HG03558 (cell line): ENCODE results near the gene TXNDC16.
"Not testable (repeated sequence)": the region's sequence is repeated elsewhere in the genome, so short reads cannot be mapped to it uniquely, and the experiment has no call there.

ENCODE experiments used
- ATAC-seq: cut with Tn5 transposase; IDR thresholded peaks from one replicate; pipeline ENCODE4 v1.9.1; 2021; ENCODE audit warnings: moderate number of reproducible peaks; ENCODE audit not compliant: unreplicated experiment; ENCODE audit errors: extremely low read depth

TXNDC16 gene

GRCh38 chr14:52545584-52546317 is 6.6 kb downstream of the TXNDC16 start:
- ATAC-seq, result no peak

GRCh38 chr14:52538623-52539022 is 13.7 kb downstream of the TXNDC16 start:
- ATAC-seq, result no peak

GRCh38 chr14:52536269-52536668 is 16.0 kb downstream of the TXNDC16 start:
- ATAC-seq, result no peak

GRCh38 chr14:52531481-52531880 is 20.8 kb downstream of the TXNDC16 start:
- no peak for ATAC-seq

DNA sequence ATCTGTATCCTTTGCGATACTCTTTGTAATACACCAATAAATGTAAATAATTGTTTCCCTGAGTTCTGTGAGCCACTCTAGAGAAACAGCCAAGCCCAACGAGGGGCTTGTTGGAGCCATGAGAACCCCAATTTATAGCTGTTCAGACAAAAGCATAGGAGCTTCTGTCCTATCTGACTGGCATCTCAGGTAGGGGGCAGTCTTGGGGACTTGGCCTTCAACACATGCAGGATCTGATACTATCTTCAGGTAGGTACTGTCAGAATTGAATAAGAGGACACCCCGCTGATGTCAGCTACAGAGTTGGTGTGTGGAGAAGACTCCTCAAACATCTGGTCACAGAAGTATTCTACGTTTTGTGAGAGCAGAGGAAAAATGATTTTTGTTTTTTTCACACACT is 25.3 kb downstream of the TXNDC16 start:
- ATAC-seq, result no peak

DNA sequence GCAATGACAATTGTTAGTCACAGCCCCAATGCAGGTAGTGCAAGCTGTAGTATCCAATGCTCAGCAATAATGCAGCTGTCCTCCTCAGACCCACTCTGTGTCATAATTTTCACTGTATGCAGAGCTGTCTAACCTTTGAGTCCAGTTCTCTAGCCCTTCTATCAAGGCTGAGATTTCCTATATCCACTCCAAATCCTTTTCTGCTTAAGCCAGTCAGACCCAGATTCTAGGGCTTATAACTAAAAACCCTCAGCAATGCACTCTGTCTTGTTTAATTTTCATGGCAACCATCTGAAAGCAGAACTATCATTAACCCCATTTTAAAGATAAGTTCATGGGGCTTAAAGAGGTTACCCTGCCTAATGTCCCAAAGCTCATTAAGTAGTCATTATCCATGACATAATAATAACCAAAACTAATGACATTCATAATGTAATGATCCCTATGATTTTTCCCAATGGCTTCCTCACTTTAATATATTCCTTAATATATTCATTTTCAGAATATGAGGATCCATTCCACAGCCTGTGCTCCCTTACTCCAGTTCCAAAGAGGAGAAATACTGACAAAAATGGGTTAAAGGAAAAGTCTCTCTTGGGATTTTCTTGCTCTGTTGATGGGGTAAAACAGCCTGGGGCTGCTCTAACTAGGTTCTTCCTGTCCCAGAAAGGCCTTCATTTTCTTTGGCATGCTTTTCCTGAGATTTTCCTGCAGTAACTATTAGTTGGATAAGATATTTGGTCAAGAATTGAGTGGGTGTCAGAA is 29.5 kb downstream of the TXNDC16 start:
- ATAC-seq, result no peak

- ATAC-seq, result no peak
These were observed 30.3 kb downstream of the TXNDC16 start for GRCh38 chr14:52522033-52522432.

DNA sequence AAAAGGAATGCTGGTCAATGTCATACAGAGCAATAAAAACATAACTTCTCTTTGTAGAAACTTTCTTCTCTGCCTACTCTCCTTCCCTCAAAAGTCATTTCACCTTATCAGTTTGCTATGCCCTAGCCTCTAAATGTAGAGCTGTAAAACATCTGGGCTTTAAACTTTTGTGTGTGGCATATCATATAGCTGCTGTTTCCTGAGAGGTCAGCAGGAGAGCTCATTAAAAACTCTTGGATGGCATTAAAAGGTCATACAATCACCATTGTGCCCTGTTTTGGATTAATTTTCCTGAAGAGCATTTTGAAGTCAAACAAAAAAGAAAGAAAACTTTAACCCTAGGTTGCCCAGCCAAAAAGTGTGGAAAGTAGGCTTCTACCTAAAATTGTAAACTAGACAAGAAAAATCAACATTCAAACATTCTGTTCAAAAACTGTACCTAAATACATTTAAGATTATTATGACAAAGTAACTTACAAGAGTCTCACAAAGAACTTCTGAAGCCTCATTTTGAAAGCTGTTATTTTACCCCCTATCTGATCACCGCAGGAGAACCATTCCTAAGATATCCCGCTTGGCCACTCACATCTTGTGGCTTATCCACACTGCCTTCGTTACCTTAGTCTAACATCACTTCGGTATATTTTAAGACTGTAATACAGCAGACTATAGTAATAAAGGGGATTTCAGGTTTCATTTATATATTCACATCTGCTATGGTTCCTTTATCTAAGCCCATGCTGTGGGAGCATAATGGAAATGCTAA is 38.1 kb downstream of the TXNDC16 start:
- no peak for ATAC-seq

GRCh38 chr14:52513249-52513648 is 39.1 kb downstream of the TXNDC16 start:
- no peak for ATAC-seq

DNA sequence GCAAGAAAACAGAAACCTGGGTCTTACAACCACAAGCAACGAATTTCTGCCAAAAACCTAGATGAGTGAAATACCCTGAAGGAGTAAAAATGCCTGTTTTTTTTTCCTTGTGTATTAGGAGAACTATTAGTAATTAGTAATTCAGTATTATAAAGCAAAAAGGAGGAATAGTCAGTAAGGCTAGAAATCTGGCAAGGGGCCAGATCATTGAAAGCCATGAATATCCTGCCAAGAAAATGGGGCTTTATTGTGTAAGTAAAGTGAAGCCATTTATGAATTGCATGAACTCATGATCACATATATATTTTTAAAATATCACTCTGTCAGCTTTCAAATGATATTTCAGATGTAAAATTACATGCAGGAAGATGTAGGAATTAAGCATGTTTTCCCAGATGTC is 57.9 kb downstream of the TXNDC16 start:
- ATAC-seq, result no peak

DNA sequence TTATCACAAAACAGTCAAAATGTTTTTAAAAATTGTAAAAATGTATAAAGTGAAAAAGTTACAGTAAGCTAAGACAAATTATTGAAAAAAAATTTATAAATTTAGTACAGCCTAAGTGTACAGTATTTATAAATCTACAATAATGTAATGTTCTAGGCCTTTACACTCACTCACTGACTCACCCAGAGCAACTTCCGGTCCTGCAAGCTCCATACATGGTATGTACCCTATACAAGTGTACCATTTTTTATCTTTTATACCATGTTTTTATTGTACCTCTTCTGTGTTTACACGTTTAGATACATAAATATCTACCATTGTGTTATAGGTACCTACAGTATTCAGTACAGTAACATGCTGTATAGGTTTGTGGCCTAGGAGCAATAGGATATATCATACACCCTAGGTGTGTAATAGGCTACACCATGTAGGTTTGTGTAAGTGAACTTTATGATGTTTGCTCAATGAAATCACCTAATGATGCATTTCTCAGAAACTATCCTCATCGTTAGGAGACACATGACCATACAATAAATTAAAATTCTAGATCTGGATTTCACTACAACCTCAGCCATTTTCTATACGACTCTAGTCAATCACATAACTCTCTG is 66.8 kb downstream of the TXNDC16 start:
- no peak for ATAC-seq

GRCh38 chr14:52481864-52482263 is 70.4 kb downstream of the TXNDC16 start:
- ATAC-seq, result no peak

DNA sequence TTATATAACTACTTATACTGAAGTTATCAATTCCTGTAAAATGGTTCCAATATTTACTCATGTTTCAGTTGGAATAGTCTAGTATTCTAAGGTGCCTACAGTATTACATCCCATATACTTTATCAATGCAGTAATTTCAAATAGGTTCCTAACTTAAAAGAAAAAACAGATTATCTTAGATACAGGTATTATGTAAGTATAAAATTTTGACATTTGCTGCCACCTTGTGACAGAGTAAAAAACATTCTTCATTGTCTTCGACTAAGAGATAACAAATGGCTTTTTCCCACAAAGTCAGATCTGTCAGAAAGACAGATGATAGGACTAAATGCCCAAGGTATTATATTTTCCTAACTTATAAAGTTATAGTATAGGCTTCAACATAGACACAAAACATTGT is 78.7 kb downstream of the TXNDC16 start:
- no peak for ATAC-seq

- no peak for ATAC-seq
These were observed 79.6 kb downstream of the TXNDC16 start for GRCh38 chr14:52472728-52473127.

DNA sequence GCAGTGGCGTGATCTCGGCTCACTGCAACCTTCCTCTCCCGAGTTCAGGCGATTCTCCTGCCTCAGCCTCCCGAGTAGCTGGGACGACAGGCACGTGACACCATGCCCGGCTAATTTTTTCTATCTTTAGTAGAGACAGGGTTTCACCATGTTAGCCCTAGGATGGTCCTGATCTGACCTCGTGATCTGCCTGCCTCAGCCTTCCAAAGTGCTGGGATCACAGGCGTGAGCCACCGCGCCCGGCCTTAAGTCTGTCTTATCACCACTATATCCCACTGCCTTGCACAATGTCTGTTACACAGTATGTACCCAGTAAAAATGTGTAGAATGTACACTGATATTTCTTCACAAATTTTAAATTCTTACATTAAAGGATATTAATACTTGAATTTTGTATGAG is 80.1 kb downstream of the TXNDC16 start:
- ATAC-seq, result not testable (repeated sequence)

GRCh38 chr14:52467515-52468266 is 84.6 kb downstream of the TXNDC16 start:
- no peak for ATAC-seq

GRCh38 chr14:52464175-52464574 is 88.1 kb downstream of the TXNDC16 start:
- ATAC-seq, result no peak

DNA sequence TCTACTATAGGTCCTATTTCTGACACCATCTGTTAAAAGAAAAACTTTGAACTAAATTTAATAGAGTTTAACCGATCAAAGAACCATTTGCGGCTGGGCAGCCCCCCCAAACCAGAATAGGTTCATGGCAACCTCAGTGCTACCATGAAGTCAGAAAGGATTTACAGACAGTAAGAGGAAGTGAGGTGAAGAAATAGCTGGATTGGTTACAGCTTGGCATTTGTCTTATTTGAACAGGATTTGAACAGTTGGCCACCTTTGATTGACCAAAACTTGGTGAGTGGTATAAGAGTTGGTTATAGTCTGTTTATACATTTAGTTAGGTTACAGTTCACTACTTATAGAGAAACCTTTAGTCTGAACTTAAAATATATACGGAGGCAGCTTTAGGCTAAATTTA is 88.9 kb downstream of the TXNDC16 start:
- ATAC-seq, result no peak

DNA sequence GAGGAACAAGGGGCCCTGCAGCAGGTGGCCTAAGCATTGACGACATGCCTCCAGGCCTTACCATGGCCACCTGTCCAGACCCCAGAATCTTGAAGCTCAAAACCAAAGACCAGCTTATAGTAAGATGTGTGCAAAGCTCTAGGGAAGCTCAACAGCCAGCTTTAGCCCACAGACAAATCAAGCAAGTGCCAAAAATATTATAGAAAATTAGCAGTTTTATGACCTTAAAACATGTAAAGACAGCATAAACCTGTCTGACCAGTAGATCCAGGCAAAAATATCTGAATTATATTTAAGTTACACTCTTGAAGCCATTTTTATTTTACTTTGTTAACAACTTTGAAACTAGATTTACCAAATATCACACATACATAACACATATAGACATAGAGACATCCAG is 90.6 kb downstream of the TXNDC16 start:
- no peak for ATAC-seq

DNA sequence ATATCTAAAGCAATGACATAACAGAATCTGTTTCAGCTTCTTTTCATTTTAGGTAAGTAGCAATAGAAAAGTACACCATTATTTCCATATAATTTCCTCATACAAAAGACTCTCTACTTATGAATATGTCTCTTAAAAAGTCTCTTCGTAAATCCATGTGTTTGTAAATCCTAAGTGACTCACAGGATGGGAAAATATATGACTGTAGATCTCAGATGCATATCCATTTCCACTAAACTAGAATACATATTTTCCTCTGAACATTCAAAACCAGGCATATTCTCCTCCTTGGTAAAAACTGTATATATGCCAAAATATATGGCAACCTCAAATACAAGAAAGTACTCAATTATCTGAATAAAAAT is 93.6 kb downstream of the TXNDC16 start:
- ATAC-seq, result no peak
